Rectal smooth muscle tissue (tissue), 1 donor: ENCODE data around the gene PDZK1IP1.
"Not testable (repeated sequence)": the region's sequence is repeated elsewhere in the genome, so short reads cannot be mapped to it uniquely, and the experiment has no call there.

Experiments used
- H3K27ac ChIP-seq: one replicate; pipeline ENCODE4 v1.7.0; 2013; ENCODE audit warnings: low read depth, low read length, inconsistent platforms
- H3K27me3 ChIP-seq: one replicate; pipeline ENCODE4 v1.7.0; 2013; ENCODE audit warnings: low read length; ENCODE audit not compliant: control insufficient read depth, insufficient read depth
- H3K36me3 ChIP-seq: one replicate; pipeline ENCODE4 v1.7.0; 2013; ENCODE audit warnings: low read length; ENCODE audit not compliant: control insufficient read depth, insufficient read depth
- H3K4me1 ChIP-seq: one replicate; pipeline ENCODE4 v1.7.0; 2013; ENCODE audit warnings: low read length; ENCODE audit not compliant: control insufficient read depth, insufficient read depth
- H3K4me3 ChIP-seq: one replicate; pipeline ENCODE4 v1.7.0; 2013; ENCODE audit warnings: low read length
- H3K9ac ChIP-seq: one replicate; pipeline ENCODE4 v1.7.0; 2013; ENCODE audit warnings: low read length

Gene PDZK1IP1

DNA sequence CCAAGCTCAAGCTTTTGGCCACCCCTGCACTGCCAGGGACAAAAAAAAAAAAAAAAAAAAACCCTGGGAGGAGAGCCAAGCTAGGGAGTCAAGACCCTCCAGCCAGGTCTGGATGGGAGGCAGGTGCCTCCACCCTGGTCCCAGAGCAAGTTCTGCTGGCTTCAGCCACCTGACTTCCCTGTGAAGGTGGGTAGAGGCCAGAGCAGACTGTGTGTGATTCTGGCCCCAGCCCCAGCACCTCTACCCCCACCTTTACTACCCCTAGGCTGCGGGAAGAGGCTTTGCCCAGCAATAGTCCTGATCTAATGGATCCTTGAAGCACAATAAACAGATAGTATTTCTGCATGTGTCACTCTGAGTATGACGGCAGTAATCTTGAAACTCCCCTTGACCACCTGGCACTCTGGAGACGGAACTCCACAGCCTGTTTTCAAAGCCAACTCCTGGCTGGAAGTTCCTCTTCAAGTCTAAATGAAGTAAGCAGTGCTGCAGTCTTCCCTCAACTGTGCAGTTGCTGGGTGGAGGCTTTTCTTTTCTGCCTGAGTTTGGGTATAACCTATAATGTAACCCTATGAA, 9.8 kb downstream of the PDZK1IP1 start:
- no peaks in the 10 kb centered on the region for H3K27me3 ChIP-seq
- peaks cover 10% of the 10 kb centered on the region for H3K4me1 ChIP-seq
- H3K9ac ChIP-seq = peak overlapping the region; percentile 10
- H3K36me3 ChIP-seq = no peaks in the 10 kb centered on the region
- peak overlapping the region; percentile 82 for H3K4me3 ChIP-seq
- H3K27ac ChIP-seq = no peak overlapping the region

DNA sequence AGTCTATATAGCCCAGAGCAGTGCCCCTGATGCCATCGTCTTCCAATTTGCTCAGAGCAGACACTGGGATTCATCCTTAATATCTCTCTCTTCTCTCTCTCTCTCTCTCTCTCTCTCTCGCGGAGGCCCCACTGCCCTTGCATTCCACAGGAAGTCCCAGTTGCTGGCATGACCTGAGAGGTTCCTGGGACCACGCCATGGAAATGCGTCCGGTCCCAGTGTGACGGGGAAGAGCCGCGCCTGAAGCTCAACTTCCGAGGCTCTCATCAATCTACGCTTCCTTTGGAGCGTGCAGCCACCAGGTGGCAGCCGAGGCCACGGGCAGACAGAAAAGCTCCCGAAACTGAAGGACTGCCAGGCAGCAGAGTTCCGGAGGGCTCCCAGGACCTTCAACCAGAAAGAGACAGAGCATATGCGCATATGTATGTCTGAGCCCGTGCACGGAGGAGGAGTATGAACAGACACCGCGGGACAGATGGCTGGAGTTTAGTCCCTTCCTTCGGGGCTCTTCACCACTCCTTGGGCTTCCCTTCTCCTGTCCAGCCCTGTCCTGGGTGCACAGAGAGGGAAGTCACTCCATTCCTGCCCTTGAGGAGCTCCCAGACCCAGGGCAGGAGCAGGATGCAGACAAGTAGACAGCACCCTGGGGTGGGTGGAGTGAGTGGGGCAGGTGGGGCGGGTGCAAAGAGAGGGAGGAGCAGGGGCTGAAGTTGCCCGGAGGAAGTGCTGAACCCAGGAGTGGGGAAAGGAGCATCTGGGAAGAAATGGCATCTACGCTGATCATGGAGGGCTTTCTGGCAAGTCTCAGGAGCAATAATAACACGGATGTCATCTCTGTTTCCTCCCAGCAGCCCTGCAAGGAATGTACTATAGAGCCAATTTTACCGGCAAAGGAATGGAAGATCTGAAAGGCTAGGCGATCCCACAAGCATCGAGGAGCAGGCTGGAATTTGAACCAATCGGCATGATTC, 10.5 kb downstream of the PDZK1IP1 start:
- Histone ChIP-seq H3K36me3 (no peaks in the 10 kb centered on the region), H3K27ac (no peak overlapping the region), H3K4me1 (peaks cover 10% of the 10 kb centered on the region), H3K4me3 (peak overlapping the region; percentile 82), H3K27me3 (no peaks in the 10 kb centered on the region), H3K9ac (peak overlapping the region; percentile 45)

DNA sequence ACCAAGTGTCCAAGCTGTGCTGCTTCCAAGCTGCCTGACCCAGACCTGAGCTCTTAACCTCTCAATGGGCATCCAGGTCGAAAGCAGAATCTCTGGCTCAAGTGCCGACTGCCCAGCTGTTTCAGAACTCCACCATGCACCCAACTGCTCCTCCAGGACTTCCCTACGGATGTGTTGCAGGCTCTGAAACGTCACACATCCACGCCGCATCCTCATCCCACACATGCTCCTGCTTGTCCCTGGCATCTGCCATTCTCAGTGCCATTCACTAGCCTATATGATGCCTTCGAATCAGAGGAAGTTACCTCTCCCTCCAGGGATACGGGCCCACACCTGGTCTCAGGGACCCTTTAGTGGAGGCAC, 11.2 kb downstream of the PDZK1IP1 start:
- Histone ChIP-seq H3K4me3 (no peak overlapping the region), H3K9ac (no peak overlapping the region), H3K4me1 (peaks cover 10% of the 10 kb centered on the region)

DNA sequence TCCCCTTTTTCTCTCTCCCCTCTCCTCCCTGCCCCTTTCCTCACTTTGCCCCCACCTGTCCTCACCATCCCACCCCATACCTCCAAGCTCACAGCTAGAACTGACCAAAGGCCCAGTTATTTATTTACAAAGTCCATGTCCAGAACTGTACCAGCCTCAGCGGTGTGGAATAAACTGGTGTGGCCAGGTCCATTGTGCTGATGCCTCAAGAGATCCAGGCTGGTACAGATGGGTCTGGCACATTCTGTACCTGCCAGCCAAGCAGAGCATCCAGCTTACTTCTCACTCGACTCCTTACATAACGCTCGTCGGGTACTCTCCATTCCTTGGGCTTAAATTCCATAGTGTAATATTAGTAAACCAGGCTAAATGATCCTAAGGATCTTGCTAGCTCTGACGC, 11.8 kb downstream of the PDZK1IP1 start:
- no peak overlapping the region for H3K9ac ChIP-seq

More for the DNA sequence above, 11.2 kb downstream of the PDZK1IP1 start:
- Histone ChIP-seq H3K27ac (no peak overlapping the region), H3K27me3 (no peaks in the 10 kb centered on the region), H3K36me3 (no peaks in the 10 kb centered on the region)

DNA sequence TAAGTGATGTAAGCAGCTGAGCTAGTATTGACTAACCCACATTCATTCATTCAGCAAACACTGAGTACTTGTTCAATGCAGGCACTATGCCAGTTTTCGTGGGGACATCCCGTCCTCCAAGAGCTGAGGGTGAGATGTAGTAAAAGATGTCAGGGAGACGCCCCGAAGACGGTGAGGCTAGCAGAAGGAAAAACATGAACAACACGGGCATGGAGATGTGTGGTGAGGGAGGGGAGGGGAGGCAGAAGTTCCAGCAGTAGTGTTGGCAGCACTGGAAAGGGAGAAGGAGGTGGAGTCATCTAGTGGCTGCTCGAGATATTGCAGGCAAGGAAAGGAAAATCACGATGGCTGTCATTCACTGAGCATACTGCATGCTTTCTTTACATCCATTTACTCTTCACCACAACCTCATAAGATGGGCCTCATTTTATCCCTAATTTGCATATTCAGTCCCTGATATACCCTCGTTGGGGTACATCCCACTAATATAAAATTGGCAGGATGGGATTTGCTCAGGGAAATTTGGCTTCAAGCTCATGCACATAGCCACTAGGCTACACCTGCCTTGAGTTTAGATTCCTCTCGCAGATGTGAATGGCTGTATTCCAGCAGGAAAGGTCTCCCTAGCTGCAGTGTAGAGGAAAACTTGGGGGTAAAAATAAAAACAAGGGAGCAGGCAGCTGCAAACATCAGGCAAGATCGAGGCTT, 14.5 kb downstream of the PDZK1IP1 start:
- Histone ChIP-seq H3K4me1 (peaks cover 10% of the 10 kb centered on the region), H3K27ac (no peak overlapping the region), H3K27me3 (peaks cover 2% of the 10 kb centered on the region), H3K9ac (no peak overlapping the region), H3K4me3 (no peak overlapping the region), H3K36me3 (no peaks in the 10 kb centered on the region)

More for the DNA sequence above, 11.8 kb downstream of the PDZK1IP1 start:
- peaks cover 10% of the 10 kb centered on the region for H3K4me1 ChIP-seq
- no peaks in the 10 kb centered on the region for H3K36me3 ChIP-seq
- no peak overlapping the region for H3K4me3 ChIP-seq
- peaks cover 2% of the 10 kb centered on the region for H3K27me3 ChIP-seq
- H3K27ac ChIP-seq = no peak overlapping the region

DNA sequence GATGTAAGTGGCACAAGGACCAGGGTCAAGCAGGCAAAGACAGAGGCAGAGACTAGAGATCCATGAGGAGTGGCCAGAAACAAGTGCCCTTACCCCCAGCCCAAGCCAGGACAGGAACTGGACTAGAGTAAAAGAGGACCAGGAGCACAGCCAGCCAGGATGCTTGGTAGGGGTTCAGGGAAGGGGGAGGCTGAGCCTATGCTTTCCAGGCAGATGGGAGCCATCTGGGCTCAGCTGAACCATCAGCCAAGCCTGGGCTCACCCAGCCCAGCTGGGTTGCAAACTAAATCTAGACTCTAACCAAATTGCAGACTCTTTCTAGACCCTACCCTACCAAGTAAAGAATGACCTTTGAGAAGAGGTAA, 15.2 kb downstream of the PDZK1IP1 start:
- Histone ChIP-seq H3K27me3 (peaks cover 2% of the 10 kb centered on the region), H3K27ac (no peak overlapping the region), H3K4me1 (peaks cover 5% of the 10 kb centered on the region), H3K4me3 (no peak overlapping the region), H3K9ac (no peak overlapping the region), H3K36me3 (no peaks in the 10 kb centered on the region)

DNA sequence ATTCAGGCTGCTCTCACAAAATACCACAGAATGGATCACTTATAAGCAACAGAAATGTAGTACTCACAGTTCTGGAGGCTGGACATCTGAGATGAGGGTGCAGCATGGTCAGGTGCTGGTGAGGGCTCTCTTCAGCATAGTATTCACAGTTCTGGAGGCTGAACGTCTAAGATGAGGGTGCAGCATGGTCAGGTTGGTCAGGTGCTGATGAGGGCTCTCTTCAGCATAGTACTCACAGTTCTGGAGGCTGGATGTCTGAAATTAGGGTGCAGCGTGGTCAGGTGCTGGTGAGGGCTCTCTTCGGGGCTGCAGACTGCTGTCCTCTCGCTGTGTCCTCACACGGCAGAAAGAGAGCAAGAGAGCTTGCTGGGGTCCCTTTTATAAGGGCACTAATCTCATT, 17.1 kb downstream of the PDZK1IP1 start:
- H3K4me3 ChIP-seq = no peak overlapping the region
- H3K27me3 ChIP-seq = peaks cover 2% of the 10 kb centered on the region
- H3K4me1 ChIP-seq = no peaks in the 10 kb centered on the region
- no peaks in the 10 kb centered on the region for H3K36me3 ChIP-seq
- H3K9ac ChIP-seq = no peak overlapping the region
- H3K27ac ChIP-seq = no peak overlapping the region

DNA sequence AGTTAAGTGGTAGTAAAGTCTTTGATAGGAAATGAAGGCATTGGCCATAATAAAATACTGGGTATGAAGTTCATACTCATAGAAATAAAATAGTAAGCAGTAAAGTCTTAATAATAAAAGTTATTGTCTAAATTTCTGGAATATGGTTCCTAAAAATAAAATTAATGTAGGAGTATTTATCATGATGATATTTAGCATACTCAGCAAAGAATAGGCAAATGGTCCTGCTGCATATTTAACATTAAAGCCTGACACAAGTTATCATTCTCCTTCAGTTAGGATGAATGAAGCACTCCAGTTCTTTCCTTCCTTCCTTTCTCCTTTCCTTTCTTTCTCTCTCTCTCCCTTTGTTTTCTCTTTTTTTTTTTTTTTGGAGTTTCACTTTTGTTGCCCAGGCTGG, 25.3 kb downstream of the PDZK1IP1 start:
- no peak overlapping the region for H3K27ac ChIP-seq
- H3K9ac ChIP-seq = no peak overlapping the region
- H3K4me3 ChIP-seq = no peak overlapping the region
- H3K27me3 ChIP-seq = no peaks in the 10 kb centered on the region
- no peaks in the 10 kb centered on the region for H3K36me3 ChIP-seq
- H3K4me1 ChIP-seq = no peaks in the 10 kb centered on the region

DNA sequence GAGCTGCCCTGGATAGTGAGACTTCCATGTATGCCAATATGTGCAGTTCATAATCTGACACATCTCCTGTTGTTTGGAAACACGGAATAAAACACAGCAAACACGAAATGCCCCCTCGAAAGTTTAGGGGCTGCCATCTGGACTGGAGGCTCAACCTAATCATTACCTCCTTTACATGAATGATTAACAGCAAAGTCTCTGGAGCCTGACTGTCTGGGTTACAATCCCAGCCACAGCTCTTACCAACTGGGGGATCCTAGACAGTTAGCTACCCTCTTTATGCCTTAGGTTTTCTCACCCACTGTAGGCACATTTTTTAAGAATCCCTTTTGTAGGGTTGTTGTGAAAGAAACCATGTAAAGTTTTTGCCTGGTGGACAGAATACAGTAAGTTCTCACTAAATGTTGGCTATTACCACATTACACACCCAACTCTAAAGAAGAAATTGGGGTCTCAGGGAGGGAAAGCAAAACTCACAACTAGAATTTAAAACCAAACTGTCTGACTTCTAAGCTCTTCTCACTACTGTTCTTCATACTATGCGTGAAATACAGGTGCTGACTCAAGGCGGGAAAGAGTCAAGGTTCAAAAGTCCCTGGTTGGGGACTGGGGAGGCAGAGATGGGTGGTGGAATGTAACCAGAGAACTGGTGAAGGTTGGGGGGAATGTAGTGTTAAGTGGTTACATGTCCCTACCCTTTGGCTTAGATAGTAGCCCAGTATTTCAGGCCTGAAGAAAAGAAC, 28.4 kb downstream of the PDZK1IP1 start:
- H3K27me3 ChIP-seq = no peaks in the 10 kb centered on the region
- no peak overlapping the region for H3K4me3 ChIP-seq
- no peaks in the 10 kb centered on the region for H3K36me3 ChIP-seq
- no peaks in the 10 kb centered on the region for H3K4me1 ChIP-seq
- H3K27ac ChIP-seq = no peak overlapping the region
- no peak overlapping the region for H3K9ac ChIP-seq

DNA sequence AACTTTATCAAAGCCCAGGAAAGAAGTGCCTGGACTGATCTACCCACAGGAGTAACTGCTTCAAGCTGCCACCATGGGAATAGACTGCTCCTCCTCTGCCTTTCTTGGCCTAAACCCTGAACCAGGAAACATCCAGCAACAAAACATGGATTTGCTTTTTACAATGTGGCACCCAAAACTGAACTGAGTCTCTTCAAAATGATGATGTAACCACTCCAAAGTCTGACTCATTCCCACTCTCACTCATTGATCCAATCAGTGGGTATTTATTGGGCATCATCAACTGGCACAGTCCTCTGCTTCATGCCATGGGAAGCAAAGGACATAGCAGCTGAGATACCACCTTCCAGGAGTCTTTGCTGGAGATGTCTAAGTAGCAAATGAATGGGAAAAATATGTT, 29.1 kb downstream of the PDZK1IP1 start:
- H3K4me1 ChIP-seq = no peaks in the 10 kb centered on the region
- H3K27me3 ChIP-seq = no peaks in the 10 kb centered on the region
- no peak overlapping the region for H3K27ac ChIP-seq
- H3K9ac ChIP-seq = no peak overlapping the region
- H3K4me3 ChIP-seq = no peak overlapping the region
- H3K36me3 ChIP-seq = no peaks in the 10 kb centered on the region

DNA sequence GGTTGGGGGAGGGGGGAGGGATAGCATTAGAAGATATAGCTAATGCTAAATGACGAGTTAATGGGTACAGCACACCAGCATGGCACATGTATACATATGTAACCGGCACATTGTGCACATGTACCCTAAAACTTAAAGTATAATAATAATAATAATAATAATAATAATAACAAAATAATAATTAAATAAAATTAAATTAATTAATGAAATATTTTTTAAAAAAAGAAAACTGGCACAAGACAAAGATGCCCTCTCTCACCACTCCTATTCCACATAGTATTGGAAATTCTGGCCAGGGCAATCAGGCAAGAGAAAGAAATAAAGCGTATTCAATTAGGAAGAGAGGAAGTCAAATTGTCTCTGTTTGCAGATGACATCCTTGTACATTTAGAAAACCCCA, 31.9 kb downstream of the PDZK1IP1 start:
- H3K27ac ChIP-seq = not testable (repeated sequence)

DNA sequence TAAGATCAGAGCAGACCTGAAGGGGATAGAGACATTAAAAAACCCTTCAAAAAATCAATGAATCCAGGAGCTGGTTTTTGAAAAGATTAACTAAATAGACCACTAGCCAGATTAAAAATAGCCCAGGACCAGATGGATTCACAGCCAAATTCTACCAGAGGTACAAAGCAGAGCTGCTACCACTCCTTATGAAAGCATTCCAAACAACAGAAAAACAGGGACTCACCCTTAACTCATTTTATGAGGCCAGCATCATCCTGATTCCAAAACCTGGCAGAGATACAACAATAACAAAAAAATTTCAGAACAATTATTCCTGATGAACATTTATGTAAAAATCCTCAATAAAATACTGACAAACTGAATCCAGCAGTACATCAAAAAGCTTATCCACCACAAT, 33.4 kb downstream of the PDZK1IP1 start:
- not testable (repeated sequence) for H3K9ac ChIP-seq, H3K4me3 ChIP-seq, H3K27me3 ChIP-seq, H3K36me3 ChIP-seq, H3K27ac ChIP-seq, H3K4me1 ChIP-seq

More for the DNA sequence above, 31.9 kb downstream of the PDZK1IP1 start:
- H3K27me3 ChIP-seq, H3K9ac ChIP-seq, H3K36me3 ChIP-seq, H3K4me3 ChIP-seq, H3K4me1 ChIP-seq: not testable (repeated sequence)
